Esophagus squamous epithelium (tissue), 4 donors: ENCODE results near the gene POLN.

Source experiments
- CTCF ChIP-seq, 6 experiments: fragments of 450-650 bp in 4 of 6; fragments of 200-600 bp in 2 of 6; sonication (generic) in 2 of 6; IDR thresholded peaks; one replicate each; pipeline ENCODE4 v1.5.1; 2016 to 2019; ENCODE audit warnings: antibody characterized with exemption in 6 of 6, mild to moderate bottlenecking in 4 of 6, moderate library complexity in 4 of 6
- POLR2A ChIP-seq, 4 donors: fragments of 450-650 bp; IDR thresholded peaks; one replicate each; pipeline ENCODE4 v1.6.1; 2017; ENCODE audit warnings: antibody characterized with exemption in 4 of 4, mild to moderate bottlenecking in 4 of 4, moderate library complexity in 3 of 4

- TF ChIP-seq CTCF (IDR thresholded peaks at IDR 0.05): no peak
- TF ChIP-seq POLR2A (IDR thresholded peaks at IDR 0.05): no peak
These were observed 184.4 kb downstream of the POLN start for GRCh38 chr4:2057382-2058065.
